Stimulated activated CD4-positive, alpha-beta T cell treated with anti-CD3 and anti-CD28 coated beads, TNF-alpha, amount 100 ng/mL, for 24 hours (primary cell): Measurements from ENCODE around the gene PHC2.
A peak's percentile ranks its signal among the peaks of the same experiment; 100 is the strongest.

Experiments used
- DNase-seq, 3 experiments: peaks; one replicate each; pipeline ENCODE4 v3.0.0-alpha.2; 2020; ENCODE audit warnings: low read depth in 3 of 3

The PHC2 gene

DNA sequence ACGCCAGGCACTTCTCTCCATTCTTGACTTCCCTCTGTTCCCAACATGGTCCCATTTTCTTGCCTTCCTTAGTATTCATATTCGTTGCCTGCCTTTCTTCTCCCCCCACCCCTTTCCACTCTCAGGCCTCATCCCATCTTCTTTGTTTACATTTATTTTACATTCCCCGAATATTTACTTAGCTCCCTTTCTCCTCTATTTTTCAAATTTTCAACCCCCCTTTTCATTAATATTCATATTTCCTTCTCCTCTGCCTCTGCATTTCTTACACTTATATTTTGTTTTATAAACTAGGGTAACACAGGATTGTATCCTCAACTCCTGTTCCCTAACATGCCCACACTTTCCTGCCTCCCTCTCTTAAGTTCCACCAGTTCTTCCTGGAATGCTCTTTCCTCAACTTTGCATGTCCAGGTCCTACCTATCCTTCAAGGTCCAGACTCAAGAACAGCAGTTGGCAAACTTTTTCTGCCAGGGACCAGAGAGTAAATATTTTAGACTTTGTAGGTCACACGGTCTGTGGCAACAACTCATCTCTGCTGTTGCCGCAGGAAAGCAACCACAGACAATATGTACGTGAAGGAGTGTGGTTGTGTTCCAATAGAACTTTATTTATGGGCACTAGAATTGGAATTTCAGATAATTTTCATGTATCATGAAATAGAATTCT, 80.1 kb downstream of the PHC2 start:
- DNase-seq = no peak

DNA sequence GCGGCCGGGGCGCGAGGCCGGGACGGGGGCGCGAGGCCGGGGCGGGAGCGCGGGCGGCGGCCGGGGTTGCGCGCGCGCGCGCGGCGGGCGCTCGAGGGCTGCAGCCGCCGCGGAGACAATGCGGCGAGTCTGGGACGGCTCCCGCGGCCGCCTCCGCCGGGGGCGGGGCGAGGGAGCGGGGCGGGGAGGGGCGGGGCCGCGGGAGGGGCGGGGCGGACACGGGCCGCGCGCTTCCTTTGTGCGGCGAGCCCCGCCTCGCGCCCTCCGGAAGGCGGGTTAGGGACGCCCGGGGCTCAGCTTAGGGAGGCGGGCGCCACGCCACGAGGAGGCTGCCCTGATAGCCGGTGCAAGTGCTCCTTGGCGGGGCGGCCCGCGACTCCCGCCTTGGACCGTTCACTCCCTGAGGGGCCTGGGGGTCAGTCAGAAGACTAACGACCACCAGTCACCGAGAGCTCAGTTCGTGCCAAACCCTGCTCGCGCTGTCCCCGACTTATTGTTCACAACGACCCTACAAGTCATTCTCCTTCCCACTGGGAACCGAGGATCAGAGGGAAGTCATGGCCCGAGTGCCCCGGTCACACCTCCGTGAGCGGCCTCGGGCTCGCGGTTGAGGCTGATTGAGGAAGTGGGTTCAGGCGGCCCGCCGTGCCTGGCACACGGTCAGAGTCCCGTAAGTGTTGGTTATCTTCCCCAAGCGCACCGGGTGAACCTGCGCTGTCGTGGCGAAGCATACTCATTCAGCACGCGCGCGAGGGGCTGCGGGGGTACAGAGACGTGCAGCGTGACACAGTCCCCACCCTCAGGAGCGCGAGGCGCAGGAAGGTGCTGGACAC, 80.9 kb downstream of the PHC2 start:
- DNase-seq = peak; percentile 46 to 74 (median 63)

DNA sequence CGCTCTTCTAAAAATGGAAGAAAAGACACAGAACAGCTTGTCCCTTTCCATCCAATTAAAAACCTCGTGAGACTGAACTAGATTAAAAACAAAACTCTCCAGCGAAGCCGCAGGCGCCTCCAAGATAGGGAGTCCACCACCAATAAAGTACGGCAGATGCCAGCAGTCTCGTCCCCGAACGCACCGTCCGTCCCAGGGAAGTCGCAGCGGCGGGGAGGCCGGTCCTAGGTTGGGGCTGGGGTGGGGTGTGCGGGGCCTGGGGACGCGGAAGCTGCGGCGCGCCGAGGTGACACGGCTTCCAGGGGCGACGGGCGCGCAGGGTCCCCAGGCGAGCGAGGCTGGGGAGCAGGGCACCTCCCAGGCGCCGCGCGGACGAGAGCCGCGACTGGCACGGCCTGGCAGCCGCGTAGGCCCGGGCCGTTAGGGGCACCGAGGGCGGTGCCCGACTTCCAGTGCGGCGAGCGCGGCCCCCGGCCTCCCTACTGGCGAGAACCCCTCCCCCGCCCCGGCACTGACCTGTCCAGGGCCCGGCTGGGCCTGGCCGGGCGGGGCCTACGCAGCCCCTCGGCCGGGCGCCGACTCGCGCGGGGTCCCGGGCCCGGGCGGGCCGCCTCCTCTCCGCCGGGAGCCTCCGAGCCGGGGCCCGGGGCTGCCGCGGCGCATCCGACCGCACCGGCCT, 81.7 kb downstream of the PHC2 start:
- peak; percentile 3 to 41 (median 6) for DNase-seq

DNA sequence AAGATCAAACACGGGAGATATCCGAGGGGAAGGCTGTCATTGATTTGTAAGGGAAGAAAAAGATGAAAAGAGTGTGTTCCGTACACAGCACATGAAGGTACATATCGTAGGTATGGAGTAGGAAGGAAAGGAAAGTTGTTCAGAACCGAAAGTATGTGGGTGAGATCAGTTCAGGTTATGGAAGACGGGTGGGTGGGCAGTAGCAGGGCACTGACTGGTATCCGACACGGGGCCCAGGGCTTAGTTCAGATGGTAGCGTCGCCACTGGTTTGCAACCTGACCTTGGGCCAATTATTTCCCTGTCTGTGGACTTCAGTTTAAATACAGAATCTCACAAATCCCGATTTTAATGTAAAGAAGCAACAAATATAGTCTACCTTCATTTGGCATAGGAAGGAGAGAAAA, 82.2 kb downstream of the PHC2 start:
- peak in 2 of 3 experiments; percentile 17 to 36 for DNase-seq

DNA sequence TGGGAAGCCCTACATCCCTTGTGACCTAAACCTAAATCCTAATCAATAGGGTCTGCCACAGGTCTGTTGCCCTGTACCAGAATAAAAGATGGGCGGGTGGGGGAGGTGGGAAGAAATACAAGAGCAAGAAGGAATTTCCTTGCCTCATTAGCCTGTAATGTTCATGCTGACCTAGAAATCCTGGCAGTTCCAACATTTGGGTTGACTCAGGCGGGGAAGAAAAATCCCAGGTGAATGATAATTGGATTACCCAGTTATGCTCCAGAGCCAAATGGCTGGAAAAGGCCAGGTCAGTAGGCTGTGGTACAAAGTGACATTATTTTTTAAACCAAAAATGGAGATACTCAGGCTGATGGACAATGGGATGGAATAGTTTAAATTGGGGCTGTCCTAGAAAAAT, 82.7 kb downstream of the PHC2 start:
- DNase-seq = no peak

DNA sequence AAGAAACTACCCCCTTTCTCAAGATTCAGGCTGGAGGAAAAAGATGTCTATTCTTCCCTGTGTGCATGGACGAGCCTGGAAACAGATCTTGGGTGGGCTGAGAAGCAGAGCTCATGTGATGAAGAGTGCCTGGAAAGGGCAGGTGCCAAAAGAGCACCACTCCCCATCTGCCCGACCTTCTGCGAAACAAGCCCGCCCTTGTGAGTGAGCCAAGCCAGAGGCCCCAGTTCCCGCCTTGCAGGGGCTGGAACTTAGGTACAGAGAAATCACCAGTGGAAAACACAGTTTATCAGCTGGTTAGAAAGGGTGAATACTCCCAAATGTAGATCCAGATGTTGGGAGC, 83.3 kb downstream of the PHC2 start:
- no peak for DNase-seq

DNA sequence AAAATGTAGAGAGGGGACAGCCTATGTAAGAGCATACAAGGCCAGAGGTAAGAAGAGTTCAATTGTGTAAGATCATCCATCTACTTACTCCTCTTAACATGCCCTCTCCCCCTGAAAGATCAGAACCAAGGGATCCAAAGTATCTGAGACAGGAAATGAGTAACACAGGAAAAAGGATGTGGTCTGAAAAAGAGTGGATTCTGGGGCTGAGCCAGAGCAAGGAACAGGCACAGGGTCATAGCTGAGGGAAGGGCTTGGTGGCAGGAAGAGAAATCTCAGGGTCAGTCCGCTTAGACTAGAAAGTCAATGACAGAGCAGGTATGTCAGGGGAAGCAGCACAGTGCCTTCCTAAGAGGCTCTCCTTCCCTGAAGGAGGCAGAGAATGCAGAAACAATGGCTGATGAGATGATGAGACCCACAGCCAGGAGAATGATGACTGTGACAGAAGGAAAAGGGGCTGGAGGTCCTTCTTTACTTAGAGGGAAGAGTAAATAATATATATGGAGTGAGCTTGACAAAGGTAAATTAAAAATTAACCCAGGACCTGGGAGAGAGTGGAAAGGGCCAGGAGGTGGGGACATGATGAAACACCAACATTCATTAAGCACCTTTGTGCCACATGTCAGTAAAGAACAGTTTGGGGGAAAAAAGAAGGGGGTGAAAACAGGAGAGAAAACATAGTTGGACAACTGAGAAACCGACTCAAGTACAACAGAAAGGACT, 83.8 kb downstream of the PHC2 start:
- DNase-seq = no peak

DNA sequence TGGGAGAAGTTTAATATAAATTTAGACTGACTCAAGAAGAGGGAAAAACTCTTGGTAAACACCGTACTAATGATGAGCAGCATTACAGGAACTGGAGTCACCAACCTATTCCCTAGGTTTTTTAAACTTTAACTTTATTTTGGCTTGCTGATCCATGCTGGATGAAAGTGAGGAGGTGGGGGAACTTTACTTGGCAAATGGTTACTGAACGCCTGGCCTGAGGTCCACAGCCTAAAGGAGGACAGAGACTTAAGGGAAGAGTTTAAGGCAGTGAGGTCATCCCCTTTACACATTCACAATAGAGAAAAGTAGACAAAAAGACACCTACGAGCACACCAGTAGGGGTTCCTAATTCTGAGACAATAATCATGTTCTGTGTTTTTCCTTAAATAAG, 84.4 kb downstream of the PHC2 start:
- DNase-seq = no peak

DNA sequence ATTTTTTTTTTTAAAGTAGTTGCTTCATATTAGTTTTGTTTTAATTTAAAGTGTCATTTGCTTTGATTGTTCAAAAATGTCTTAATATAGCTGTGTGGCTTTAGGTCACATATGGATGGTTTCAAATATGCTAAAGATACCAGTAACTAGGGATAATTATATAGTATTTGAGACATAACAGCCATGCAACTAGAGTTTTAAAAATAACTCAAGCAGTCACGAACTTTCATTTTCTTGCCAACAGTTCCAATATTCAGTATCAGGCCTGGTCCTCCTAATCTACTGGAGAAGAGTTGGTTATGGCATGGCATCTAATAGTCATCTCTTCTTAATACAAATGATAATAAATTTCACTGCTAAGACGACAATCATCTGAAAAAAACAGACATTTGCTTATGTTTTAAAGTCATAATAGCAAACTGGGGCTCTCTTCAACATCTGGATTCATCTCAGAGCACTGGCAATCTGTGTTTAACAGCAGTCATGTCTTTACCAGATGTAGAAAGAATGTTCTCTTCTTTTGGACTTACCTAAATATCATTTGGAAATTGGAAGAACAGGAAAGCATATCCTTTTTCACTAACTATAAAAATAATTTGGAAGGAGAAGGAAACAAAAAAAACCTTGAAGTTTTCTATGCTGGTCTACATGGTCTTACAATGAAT, 85.9 kb downstream of the PHC2 start:
- no peak for DNase-seq

DNA sequence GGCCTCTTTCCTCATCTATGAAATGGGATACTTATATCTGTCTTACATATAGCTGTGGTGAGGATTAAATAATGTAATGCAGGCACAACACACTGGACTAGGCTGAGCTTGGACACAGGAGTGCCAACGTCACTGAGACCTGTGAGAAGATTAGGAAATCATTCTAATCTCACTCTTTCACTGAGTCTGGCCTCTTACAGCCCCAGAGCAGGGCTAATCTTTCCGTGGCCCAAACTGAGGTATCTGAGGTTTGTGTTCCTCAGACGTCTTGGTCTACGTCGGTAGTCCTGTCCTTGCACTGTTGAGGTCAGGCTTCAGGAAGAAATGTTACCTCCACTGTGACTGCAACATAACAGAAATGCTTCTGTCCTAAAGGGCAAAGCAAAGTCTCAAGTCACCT, 87.4 kb downstream of the PHC2 start:
- DNase-seq = no peak

DNA sequence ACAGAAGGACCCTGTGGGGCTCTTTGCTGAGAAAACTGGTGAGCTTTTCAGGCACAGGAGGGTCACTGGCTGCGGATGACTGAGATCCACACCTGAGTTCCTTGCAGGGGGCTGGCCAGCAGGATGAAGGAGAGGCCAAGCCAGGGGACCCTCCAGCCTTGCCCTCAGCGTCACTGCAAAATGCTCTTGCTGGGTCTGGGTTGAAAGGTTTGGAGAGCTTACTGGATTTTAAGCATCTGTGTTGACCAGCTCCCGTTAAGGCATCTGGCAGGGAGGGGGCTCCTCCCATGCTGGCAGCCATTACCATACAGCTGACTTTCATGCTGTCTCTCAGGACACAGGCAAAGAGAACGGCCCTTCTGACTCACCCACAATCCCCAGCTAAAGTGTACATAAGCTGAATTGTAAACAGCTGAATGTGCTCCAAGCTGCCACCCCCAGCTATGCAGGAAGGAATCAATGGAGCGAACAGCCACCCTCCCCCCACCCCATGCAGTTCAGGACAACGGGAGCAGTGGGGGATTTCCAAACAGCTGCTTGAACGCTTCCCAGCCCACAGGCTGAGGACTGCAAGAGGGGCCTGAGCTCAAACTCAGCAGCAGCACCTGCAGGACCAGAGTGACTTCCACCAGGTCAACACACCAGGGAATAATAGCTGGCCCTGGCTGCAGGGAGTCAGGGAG, 88.7 kb downstream of the PHC2 start:
- no peak for DNase-seq

DNA sequence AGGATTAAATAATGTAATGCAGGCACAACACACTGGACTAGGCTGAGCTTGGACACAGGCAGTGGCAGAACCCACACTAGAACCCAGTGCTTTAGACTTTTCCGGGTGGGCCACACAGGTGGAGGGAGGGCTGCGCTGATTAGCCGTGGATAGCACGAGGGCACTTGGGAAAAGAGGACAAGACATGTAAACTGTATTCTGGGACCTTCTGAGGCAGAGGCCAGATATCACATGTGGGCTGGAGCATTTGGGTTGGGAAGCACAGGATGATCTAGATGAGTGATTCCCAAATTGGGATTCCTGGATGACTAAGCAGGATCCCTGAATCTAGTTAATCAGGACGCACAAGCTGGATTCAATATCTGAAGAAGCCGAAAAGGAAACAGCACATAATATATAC, 89.7 kb downstream of the PHC2 start:
- no peak for DNase-seq

DNA sequence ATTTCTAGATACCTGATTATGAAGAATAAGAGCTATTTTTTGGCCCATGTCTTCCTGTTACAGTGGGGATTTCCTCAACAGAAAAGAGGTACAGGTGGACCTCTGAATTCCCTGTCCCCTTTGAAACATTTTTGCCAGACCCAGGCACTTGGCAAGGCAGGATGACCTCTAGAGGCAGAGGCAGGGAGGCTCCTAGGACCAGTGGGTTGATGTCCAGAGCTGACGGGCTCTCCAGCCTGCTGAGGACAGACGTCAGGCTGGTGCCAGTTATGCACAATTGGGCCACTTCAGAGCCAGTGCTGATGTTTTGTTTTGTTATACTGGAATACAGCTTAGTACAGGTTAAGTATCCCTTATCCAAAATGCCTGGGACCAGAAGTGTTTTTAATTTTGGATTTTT, 91.5 kb downstream of the PHC2 start:
- DNase-seq = no peak

DNA sequence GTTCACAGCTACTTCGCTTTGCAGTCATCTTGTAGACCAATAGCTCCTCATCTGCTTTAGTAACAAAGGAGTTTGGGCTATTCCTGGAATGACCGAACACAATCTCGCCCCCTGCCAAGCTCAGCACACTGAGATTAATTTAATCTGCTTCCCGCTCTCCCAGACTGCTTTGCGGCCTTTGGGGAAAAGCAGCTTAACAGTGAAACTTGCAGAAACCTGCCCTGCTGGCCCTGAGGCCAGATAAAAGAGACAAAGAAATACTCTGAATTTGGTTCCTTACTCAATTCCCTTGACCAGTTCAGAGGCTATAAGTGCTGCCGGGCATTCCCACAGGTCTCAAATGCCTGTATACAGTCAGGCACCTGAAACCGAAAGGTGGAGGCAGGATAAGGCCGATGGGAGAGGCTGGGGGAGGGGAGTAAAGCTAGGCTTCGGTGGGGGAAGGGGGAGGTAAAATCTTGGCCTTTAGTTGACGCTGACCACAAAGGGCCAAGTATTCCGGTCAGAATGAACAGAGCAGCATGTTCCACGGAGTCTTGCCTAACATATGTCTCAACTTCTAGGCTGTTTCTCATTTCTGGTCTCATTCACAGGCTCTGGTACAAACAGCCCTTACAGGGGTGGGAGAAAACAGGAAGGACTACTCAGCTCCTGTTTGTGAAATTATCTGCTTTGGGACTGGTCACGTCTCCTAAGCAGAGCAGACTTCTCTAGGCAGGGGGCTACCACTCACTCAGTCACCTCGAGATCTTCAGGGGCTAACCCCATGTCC, 92.3 kb downstream of the PHC2 start:
- DNase-seq = no peak

DNA sequence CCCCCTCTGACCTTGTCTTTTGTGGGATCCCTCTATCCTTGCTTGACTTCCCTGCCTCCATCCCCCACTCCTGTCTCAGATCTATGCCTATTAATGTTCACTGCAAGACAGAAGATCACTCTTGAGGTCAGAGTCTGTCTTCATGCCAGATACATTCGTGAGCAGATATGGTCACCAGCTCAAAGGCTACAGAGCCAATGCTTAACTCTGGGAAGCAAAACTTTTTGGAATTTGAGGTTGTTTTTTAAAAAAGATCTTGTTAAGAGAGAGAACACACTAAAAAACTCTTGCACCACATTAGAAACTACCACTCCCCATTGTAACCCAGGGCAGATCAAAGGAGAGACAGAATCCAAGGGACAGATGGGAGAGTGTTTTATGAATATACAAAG, 92.9 kb downstream of the PHC2 start:
- DNase-seq = no peak

DNA sequence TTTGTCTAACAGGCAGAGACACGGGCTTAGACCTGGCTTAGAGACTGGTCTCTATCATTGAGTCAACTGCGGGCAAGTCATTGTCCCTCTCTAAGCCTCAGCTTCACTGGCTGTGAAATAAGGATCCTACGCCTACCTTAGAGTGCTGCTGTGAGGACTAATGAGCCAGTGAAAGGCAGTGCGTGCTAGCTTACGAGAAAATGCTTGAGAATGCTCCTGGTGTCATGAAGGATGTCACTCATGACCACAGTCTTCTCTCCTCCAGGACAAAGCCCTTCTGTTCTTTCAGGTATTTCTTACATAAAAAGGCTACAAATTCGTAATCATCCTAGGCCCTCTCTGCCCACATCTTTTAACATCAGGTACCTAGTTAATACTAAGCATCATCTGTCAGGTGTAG, 93.5 kb downstream of the PHC2 start:
- no peak for DNase-seq

DNA sequence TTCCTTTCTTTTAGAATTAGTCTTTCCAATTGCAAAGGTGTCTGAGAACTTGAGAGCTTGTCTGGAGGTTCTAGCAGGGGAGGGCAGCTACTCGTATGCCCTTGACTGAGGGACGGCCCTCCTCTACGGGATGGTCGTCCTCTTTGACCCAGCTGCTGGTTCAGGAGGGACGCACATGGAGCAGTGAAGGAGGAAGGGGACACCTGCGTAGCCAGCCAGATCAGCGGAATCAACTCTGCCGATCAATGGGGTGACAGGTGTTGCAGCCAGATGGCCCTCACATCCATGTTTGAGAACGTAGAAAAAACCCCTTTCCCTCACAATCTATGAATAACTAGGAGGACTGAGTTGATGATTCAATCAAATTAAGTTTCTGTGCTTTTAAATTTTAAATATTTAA, 94.3 kb downstream of the PHC2 start:
- no peak for DNase-seq

DNA sequence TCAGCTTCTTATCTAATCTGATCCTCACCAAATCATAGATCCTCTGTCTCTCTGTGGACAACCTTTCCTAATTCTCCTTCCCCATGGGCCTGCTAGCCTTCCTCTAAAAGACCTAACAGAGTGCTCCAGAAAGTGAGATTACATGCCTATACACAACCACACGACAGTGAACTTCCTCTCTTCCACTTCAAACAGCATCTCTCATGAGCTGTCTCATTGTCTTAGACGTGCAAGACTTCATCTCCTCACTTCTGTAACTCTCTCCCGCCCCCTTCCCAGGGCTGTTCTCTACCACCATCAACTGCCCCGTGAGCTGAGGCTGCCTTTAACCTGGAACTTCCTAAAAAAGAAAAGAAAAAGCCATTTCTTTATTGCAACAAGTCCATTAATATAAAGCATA, 95.9 kb downstream of the PHC2 start:
- DNase-seq = no peak

DNA sequence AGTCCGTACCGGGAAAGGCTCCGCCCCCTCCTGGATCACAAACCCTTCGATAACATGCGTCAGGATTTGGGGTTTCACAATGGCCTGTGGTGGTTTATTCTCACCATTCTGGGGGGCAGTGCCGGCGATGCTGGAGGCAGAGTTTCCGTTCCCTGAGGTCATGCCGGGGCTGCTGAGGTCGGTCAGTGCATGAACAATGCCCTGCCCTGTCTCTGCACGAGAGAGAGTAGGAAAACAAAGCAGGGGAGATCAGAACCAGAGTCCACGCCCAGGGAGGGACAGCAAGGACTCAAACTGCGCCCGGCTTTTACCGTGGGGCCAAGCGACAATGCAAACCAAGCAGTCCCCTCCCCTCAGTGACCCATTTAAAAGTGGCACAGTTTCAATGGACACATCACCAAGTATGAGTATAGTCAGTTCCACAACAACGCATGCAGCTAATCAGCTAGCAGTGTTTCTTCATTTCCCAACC, 96.8 kb downstream of the PHC2 start:
- DNase-seq = no peak

DNA sequence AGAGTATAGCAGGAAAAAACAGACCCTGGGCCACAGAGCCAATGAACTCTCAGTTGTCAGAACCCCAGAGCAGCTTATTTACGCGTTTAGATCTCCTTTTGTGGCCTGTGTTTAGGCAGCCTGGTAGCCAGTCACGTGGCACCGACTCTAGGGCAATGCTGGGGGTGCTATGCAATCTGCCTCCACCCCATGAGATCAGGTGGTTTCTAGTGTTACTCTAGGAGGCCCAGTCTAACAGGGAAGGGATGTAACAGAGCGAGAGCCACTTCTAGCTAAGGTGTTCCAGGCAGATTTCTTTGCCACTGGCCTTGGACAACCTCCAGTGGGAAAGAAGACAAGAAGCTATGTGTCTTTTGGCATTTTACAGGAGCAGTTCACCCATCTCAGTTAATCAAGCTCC, 98.0 kb downstream of the PHC2 start:
- DNase-seq = no peak
